ENCODE data around the gene EXOC3. TPM values are rescaled to one million over a fixed set of nuclear protein-coding genes. Genes with fewer than 3 reads are reported as not detected.
A peak's percentile ranks its signal among the peaks of the same experiment; 100 is the strongest.

The EXOC3 gene
- total RNA-seq, 1 donor from 2014 or later: 43.3 TPM

GRCh38 chr5:453725-454481 lies 10.9 kb downstream of the EXOC3 start:
- no peak for TF ChIP-seq CTCF (IDR thresholded peaks at IDR 0.05)
- Mint-ChIP-seq H3K4me3 (ENCODE audit: unreplicated experiment) (no peak overlapping the region), H3K27me3 (ENCODE audit: low read depth) (no peaks in the 10 kb centered on the region), H3K36me3 (ENCODE audit: low read depth) (peaks cover 54% of the 10 kb centered on the region), H3K9me3 (ENCODE audit: low read depth) (peaks cover 10% of the 10 kb centered on the region), H3K4me1 (ENCODE audit: low read depth) (peaks cover 6% of the 10 kb centered on the region), H3K27ac (ENCODE audit: unreplicated experiment) (no peak overlapping the region)
- peak; percentile 71 for DNase-seq (ENCODE audit: low spot score)

- Mint-ChIP-seq H3K27ac (ENCODE audit: unreplicated experiment) (no peak overlapping the region), H3K9me3 (ENCODE audit: low read depth) (peaks cover 10% of the 10 kb centered on the region), H3K4me3 (ENCODE audit: unreplicated experiment) (no peak overlapping the region), H3K36me3 (ENCODE audit: low read depth) (peaks cover 48% of the 10 kb centered on the region), H3K4me1 (ENCODE audit: low read depth) (peaks cover 9% of the 10 kb centered on the region), H3K27me3 (ENCODE audit: low read depth) (no peaks in the 10 kb centered on the region)
- peak; percentile 69 for DNase-seq (ENCODE audit: low spot score)
- TF ChIP-seq CTCF (IDR thresholded peaks at IDR 0.05): no peak
Observed at GRCh38 chr5:454936-455335, 12.0 kb downstream of the EXOC3 start.

GRCh38 chr5:455806-456205 lies 12.8 kb downstream of the EXOC3 start:
- no peak overlapping the region for H3K27ac Mint-ChIP-seq (ENCODE audit: unreplicated experiment)
- H3K4me1 Mint-ChIP-seq (ENCODE audit: low read depth): peaks cover 9% of the 10 kb centered on the region
- no peaks in the 10 kb centered on the region for H3K27me3 Mint-ChIP-seq (ENCODE audit: low read depth)
- peaks cover 47% of the 10 kb centered on the region for H3K36me3 Mint-ChIP-seq (ENCODE audit: low read depth)
- peak; percentile 2 for DNase-seq (ENCODE audit: low spot score)
- H3K4me3 Mint-ChIP-seq (ENCODE audit: unreplicated experiment): no peak overlapping the region
- no peak for TF ChIP-seq CTCF (IDR thresholded peaks at IDR 0.05)
- peaks cover 10% of the 10 kb centered on the region for H3K9me3 Mint-ChIP-seq (ENCODE audit: low read depth)

GRCh38 chr5:456351-457194 lies 13.6 kb downstream of the EXOC3 start:
- Mint-ChIP-seq H3K36me3 (ENCODE audit: low read depth) (peaks cover 43% of the 10 kb centered on the region), H3K9me3 (ENCODE audit: low read depth) (peaks cover 8% of the 10 kb centered on the region), H3K4me3 (ENCODE audit: unreplicated experiment) (no peak overlapping the region), H3K27me3 (ENCODE audit: low read depth) (no peaks in the 10 kb centered on the region), H3K4me1 (ENCODE audit: low read depth) (peaks cover 9% of the 10 kb centered on the region), H3K27ac (ENCODE audit: unreplicated experiment) (no peak overlapping the region)
- TF ChIP-seq CTCF (IDR thresholded peaks at IDR 0.05): no peak
- DNase-seq (ENCODE audit: low spot score): peak; percentile 78

- TF ChIP-seq CTCF (IDR thresholded peaks at IDR 0.05): no peak
- peaks cover 41% of the 10 kb centered on the region for H3K36me3 Mint-ChIP-seq (ENCODE audit: low read depth)
- no peaks in the 10 kb centered on the region for H3K27me3 Mint-ChIP-seq (ENCODE audit: low read depth)
- H3K9me3 Mint-ChIP-seq (ENCODE audit: low read depth): no peaks in the 10 kb centered on the region
- DNase-seq (ENCODE audit: low spot score): peak; percentile 84
- no peak overlapping the region for H3K27ac Mint-ChIP-seq (ENCODE audit: unreplicated experiment)
- H3K4me1 Mint-ChIP-seq (ENCODE audit: low read depth): peaks cover 9% of the 10 kb centered on the region
- H3K4me3 Mint-ChIP-seq (ENCODE audit: unreplicated experiment): no peak overlapping the region
Observed at GRCh38 chr5:457195-457961, 14.4 kb downstream of the EXOC3 start.
